COLO668 (cell line): ENCODE data around the gene TBC1D9.
"Not testable (repeated sequence)": the region's sequence is repeated elsewhere in the genome, so short reads cannot be mapped to it uniquely, and the experiment has no call there.

ENCODE experiments used
- DNase-seq: peaks from one replicate; lab custom pipeline; 2025; ENCODE audit not compliant: unreplicated experiment; lab: John Stamatoyannopoulos, UW

TBC1D9 gene

GRCh38 chr4:140756319-140757231, at the start of gene TBC1D9:
Gene TBC1D9, minus strand, starts transcription at chr4:140756385. Its CDS starts 340 bp downstream, at chr4:140756045.
- peak; percentile 89 for DNase-seq

DNA sequence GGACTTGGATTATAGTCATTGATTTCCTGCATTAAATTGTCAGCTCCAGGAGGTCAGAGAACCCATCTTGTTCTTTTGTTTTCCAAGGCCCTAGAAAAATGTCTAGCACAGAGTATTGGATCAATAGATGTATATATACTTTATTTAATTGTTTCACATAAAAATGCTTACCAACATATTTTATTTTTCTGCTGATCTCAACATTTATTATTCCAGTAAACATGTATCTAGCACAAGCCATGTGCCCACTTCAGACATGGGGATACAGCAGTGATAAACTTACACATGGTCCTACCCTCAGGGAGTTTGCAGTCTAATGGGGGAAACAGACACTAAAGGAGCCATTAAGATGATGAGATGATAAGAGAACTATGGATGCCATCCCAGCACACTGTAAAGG, 49.1 kb upstream of the TBC1D9 start:
- no peak for DNase-seq

- DNase-seq: no peak
Observed at GRCh38 chr4:140802591-140802990, 46.4 kb upstream of the TBC1D9 start.

DNA sequence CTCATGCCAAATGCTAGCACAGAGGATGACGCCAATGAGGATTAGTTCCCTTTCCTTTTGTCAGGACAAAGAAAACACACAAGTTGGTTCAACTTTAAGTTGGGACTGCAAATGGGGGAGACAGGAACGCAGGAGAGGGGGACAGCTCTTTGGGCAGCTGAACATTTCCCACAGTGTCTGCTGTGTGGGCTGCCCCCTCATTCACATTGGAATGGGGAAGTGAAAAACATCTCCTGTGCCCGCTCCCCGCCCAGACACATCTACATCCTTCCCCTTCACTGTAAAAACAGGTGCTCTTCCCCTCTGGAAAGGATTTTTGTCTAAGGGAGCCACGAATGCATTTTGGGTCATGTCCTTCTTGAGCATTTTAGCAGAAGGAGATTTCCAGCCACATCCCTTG, 44.5 kb upstream of the TBC1D9 start:
- no peak for DNase-seq

GRCh38 chr4:140799686-140800225, 43.6 kb upstream of the TBC1D9 start:
- DNase-seq: no peak

GRCh38 chr4:140793291-140793690, 37.1 kb upstream of the TBC1D9 start:
- no peak for DNase-seq

DNA sequence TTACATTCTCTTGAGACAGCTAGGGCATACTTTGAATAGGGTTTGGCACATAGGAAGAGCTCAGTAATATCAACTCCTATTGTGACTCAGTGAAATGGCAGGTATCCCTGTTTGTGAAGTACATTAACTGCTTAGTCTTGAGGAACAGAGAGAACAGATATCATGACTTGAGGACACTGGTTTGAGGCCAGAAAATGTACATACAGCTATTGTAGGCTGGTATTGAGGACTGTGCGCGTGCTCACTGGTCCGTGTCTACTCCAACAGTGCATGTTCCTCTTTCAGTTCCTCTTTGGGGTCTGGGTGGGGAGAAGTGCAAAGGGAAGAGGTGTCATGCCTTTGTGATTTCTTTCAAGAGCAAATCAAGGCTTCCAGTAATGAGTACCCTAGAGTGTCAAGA, 34.6 kb upstream of the TBC1D9 start:
- no peak for DNase-seq

DNA sequence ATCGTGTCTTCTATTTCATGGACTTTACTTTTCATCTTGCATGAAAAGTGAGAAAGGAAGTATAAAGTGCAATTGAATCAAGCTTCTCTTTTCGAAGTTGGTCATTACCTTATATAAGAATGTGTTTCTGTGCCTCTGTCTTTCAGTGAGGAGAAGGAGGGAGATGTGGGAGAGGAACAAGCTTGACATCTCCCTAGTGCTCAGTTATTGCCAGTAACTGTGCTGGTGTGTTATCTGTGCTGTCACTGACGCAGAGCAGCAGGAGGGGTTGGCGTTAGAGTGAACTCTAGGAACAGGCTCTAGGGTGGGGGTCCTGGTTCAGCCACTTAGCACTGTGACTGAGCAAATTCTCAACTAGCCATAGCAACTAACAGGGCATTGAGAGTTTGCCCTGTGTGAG, 34.0 kb upstream of the TBC1D9 start:
- no peak for DNase-seq

DNA sequence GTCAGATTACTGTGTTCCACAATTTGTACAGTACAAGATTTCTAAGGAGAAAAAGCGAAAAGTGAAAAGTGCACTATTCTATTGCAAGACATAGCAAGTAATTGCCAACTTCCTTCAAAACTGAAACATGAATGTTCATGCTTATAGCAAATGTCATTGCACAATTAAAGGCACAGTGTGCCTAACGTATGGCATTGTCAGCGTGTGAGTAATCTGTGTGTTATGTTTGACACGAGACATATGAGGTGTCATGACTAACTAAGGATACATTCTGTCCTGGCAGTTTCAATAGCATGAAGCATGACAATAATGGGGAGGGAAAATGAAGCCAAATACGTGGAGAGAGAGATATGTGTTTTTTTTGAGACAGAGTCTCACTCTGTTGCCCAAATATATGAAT, 33.6 kb upstream of the TBC1D9 start:
- no peak for DNase-seq

- DNase-seq: not testable (repeated sequence)
Observed at GRCh38 chr4:140782787-140783186, 26.6 kb upstream of the TBC1D9 start.

GRCh38 chr4:140781596-140781995, 25.4 kb upstream of the TBC1D9 start:
- DNase-seq: no peak

- no peak for DNase-seq
Observed at GRCh38 chr4:140777894-140778293, 21.7 kb upstream of the TBC1D9 start.

DNA sequence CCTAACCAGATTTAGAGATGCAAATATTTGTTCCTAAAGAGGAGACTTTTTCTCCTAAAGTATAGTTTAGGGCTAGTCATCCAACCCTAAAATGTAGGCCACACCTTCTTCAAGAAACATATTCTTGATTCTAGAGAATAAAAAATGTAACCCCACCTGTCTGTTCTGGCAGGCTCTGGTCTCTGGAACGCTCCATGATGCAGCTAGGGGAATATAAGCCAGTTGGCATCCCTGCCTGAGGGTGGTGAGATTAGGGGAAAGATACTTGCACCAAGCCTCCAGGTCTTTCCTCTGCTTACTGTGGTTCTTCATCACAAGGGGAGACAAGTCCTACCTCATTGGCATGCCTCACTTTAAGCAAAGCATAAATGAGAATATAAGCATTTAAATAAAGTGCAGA, 21.2 kb upstream of the TBC1D9 start:
- DNase-seq: no peak

DNA sequence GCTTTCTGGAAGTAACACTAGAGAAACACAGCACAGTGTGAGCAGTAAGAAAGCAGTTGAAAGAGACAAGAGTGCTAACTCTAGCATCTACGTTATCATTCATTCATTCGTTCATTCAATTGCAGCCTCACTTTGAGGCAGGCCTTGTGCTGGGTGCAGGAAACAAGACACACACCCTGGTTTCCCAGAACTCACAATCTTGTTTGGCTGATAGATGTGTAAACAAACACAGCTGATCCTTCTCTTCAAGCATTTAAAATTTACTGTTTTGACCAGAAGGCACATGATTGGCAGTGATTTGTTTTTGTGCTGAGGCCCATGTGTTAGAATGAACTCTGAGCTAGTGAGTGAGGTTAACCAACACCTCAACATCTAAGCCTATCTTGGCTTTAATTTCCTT, 20.4 kb upstream of the TBC1D9 start:
- no peak for DNase-seq

DNA sequence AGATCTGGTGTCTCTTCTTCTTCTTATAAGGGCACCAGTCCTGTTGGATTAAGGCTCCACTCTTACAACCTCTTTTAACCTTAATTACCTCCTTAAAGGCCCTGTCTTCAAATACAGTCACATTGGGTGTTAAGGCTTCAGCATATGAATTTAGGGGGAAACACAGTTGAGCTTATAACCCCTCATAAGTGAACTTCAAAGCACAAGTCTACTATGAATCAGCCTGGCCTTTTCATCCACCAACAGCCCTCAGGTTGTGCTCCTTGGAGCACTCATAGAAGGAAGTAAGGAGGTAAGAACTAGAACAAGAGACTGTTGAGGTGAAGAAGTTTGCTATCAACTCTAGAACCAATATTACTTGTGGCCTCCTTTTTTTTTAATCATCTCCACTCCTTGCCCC, 18.8 kb upstream of the TBC1D9 start:
- no peak for DNase-seq

DNA sequence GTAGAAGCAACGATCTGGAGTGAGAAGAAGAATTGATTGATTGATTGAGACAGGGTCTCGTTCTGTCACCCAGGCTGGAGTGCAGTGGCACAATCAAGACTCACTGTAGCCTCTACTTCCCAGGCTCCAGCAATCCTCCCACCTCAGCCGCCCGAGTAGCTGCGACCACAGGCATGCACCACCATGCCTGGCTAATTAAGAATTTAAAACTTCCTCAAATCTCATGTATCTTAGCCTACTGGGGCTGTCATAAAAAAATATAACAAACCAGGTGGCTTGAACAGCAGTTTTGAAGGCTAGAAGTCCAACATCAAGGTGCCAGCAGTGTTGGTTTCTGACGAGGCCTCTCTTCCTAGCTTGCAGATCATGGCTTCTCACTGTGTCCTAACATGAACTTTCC, 18.3 kb upstream of the TBC1D9 start:
- DNase-seq: no peak

- no peak for DNase-seq
Observed at GRCh38 chr4:140769209-140769608, 13.0 kb upstream of the TBC1D9 start.

DNA sequence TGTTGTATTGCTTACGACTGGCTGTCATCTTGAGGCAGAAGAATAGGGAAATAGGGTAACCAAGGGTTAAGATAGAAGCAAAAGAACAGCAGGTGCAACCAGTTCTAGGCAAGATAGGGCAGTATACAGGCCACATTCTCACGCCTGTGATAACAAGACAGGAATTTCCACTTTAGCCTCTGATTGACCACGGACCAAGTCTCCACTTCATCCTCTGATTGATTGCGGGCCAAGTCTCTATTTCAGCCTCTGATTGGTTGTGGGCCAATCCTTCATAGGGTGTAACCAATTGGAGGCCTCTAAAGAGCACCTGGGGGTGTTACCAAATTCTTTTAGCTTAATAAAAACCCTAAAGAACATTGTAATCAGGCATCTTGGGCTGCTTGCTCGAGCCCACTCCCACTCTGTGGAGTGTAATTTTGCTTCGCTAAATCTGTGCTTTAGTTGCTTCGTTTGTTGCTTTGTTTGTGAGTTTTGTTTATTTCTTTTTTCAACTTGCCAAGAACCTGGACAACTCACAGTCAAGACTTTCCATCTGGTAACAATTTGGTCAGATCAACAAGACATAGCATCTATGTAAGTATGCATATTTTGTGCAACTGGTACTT, 8.7 kb upstream of the TBC1D9 start:
- no peak for DNase-seq

- no peak for DNase-seq
Observed at GRCh38 chr4:140762202-140762601, 6.0 kb upstream of the TBC1D9 start.

GRCh38 chr4:140757232-140757630, 1.0 kb upstream of the TBC1D9 start:
- DNase-seq: no peak

DNA sequence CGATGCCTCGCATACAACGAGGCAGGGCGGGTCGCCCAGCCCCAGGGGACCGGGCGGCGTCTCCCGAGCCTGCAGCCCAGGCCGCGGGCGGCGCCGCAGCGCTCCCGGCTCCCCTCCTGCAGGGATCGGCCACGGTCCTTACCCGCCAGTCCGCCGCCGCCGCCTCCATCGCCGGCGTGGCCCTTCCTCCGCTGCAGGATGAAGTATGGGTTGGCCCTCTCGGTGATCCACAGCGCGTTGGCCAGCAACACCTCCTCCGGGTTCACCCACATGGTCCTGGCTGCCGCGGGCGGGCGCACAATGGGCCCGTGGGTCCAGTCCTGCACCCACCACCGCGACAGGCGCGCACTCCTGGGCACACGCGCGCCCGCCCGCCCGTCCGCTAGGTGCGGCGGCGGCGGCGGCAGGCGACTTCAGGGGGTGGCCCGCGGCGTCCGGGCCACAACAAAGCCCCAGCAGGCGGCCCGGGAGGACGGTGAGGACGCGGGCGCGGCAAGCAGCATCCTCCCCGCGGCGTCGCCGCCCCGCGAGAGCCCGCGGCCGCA, 339 bp downstream of the TBC1D9 start:
- peak; percentile 89 for DNase-seq
